GM12878 (cell line): ENCODE results near the gene MCM3AP. TPM values are rescaled to one million over a fixed set of nuclear protein-coding genes. Genes with fewer than 3 reads are reported as not detected.

Experiments used
- ATAC-seq: fragments of 200-7000 bp; cut with Tn5 transposase; 3 replicates; pipeline ENCODE4 v1.9.1; 2020; ENCODE audit warnings: mild to moderate bottlenecking, moderate library complexity
- BruUV-seq: library from RNA; stranded (reverse); fragments of 400-500 nt; replicated peaks from 2 replicates; lab custom pipeline; 2021; lab: Mats Ljungman, UMichigan
- CTCF ChIA-PET: fragments of 300-600 bp; sonication (Branson Sonifier 250); formaldehyde crosslinking; extraction: SDS; loops from one replicate; lab custom pipeline; 2021; ENCODE audit warnings: inconsistent platforms; lab: Yijun Ruan, JAX
- POLR2A ChIA-PET: fragments of 350-600 bp; formaldehyde crosslinking; extraction: SDS; loops from one replicate; lab custom pipeline; 2021; ENCODE audit warnings: inconsistent platforms; lab: Charles Lee
- RAD21 ChIA-PET: fragments of 300-600 bp; sonication (Branson Sonifier 250); formaldehyde crosslinking; loops from one replicate; lab custom pipeline; 2023; ENCODE audit warnings: antibody characterized with exemption; ENCODE audit not compliant: unreplicated experiment; lab: Charles Lee
- SMC1A ChIA-PET: fragments of 300-600 bp; sonication (Branson Sonifier 250); formaldehyde crosslinking; loops from one replicate; lab custom pipeline; 2023; ENCODE audit not compliant: unreplicated experiment, uncharacterized antibody; lab: Charles Lee
- DNase-seq: peaks from one replicate; pipeline ENCODE4 v3.0.0-alpha.2; 2011; ENCODE audit warnings: low read depth, low spot score
- FAIRE-seq: peaks from 3 replicates; lab custom pipeline; 2011; peaks lifted over from hg19 to GRCh38; lab: Jason Lieb, UNC
- H2AFZ ChIP-seq: 2 replicates; pipeline ENCODE4 v1.6.0; 2011; ENCODE audit warnings: low read depth, low read length, control low read depth; ENCODE audit not compliant: control insufficient read depth
- H3K27ac ChIP-seq: 2 replicates; pipeline ENCODE4 v1.5.1; 2011; ENCODE audit warnings: control low read depth; ENCODE audit not compliant: control insufficient read depth, insufficient read depth
- H3K27me3 ChIP-seq, 2 experiments: replicated peaks in 1 of 2; 2 replicates each; pipeline versions ENCODE4 v1.6.0 to v1.6.1; 2011; ENCODE audit warnings: low read length in 1 of 2; ENCODE audit not compliant: control insufficient read depth in 2 of 2, insufficient read depth in 2 of 2
- H3K36me3 ChIP-seq, 2 experiments: 2 replicates each; pipeline ENCODE4 v1.5.1; 2011; ENCODE audit warnings: low read length in 1 of 2; ENCODE audit not compliant: control insufficient read depth in 2 of 2, insufficient read depth in 2 of 2
- H3K4me1 ChIP-seq: 2 replicates; pipeline ENCODE4 v1.6.1; 2011; ENCODE audit warnings: mild to moderate bottlenecking, low read length, moderate library complexity, mixed read lengths; ENCODE audit not compliant: control insufficient read depth, insufficient read depth
- H3K4me2 ChIP-seq: 2 replicates; pipeline ENCODE4 v1.6.0; 2011; ENCODE audit warnings: control low read depth; ENCODE audit not compliant: control insufficient read depth, insufficient read depth
- H3K4me3 ChIP-seq: fragments of 200-600 bp; sonication (generic); 2 replicates; pipeline ENCODE4 v1.5.1; 2016
- H3K79me2 ChIP-seq: 2 replicates; pipeline ENCODE4 v1.6.0; 2011; ENCODE audit warnings: low read length; ENCODE audit not compliant: control insufficient read depth, insufficient read depth
- H3K9ac ChIP-seq: 2 replicates; pipeline ENCODE4 v1.8.0; 2011; ENCODE audit warnings: low read length, control low read depth, mixed read lengths; ENCODE audit not compliant: control insufficient read depth, insufficient read depth
- H3K9me3 ChIP-seq: replicated peaks from 3 replicates; pipeline ENCODE4 v1.5.1; 2011; ENCODE audit warnings: mild to moderate bottlenecking, low read length; ENCODE audit not compliant: control insufficient read depth, insufficient read depth
- H4K20me1 ChIP-seq: 2 replicates; pipeline ENCODE4 v1.6.0; 2011; ENCODE audit not compliant: control insufficient read depth, insufficient read depth
- BRCA1 ChIP-seq: IDR thresholded peaks from 2 replicates; pipeline ENCODE4 v1.6.1; 2011; ENCODE audit warnings: low read depth, low read length, improper control_type of control experiment
- EED ChIP-seq: sonication (generic); IDR thresholded peaks from 2 replicates; pipeline ENCODE4 v1.6.1; 2016; ENCODE audit warnings: antibody characterized with exemption, low read depth
- IRF4 ChIP-seq: IDR thresholded peaks from 2 replicates; pipeline ENCODE4 v1.6.1; 2011; ENCODE audit warnings: low read depth, low read length
- NFYA ChIP-seq: IDR thresholded peaks from 2 replicates; pipeline ENCODE4 v1.6.1; 2011; ENCODE audit warnings: low read depth, mild to moderate bottlenecking, low read length, improper control_type of control experiment, borderline replicate concordance
- WGBS: methylation state at CpG from one replicate; pipeline ENCODE4 v1.1.6; 2016; ENCODE audit warnings: low lambda C conversion rate; ENCODE audit not compliant: insufficient replicate concordance, insufficient coverage; ENCODE audit errors: missing lambda C conversion rate; 5-methylcytosine and 5-hydroxymethylcytosine counted together
- in situ Hi-C: fragments of 300-500 bp; cut with MboI; formaldehyde crosslinking; loops from 9 replicates; pipeline ENCODE4 v1.14.3; 2018; ENCODE audit warnings: mixed read lengths
- intact Hi-C: fragments of 100-400 bp; cut with micrococcal nuclease; formaldehyde crosslinking; loops from one replicate; pipeline ENCODE4 v1.14.2; 2022; ENCODE audit not compliant: unreplicated experiment
- polyA plus RNA-seq, 11 experiments: library from polyadenylated mRNA; depleted of rRNA in 4 of 11; unstranded in 6 of 11; stranded (reverse) in 5 of 11; fragments of >200 nt; fragmentation: Nextera tagmentation in 4 of 11; fragmentation: Illumina TruSeq in 1 of 11; extraction: Ambion mirVana in 4 of 11; extraction: Trizol in 1 of 11; gene quantifications; 1 replicate in 1 of 11; 2 replicates in 10 of 11; pipeline versions ENCODE4 v1.2.1 to v1.2.3, GENCODE V29; 2011 to 2016; ENCODE audit warnings: inconsistent platforms in 2 of 11, missing spikeins in 2 of 11, low read depth in 1 of 11
- total RNA-seq, 4 experiments: library from RNA; depleted of rRNA in 3 of 4; stranded (reverse); fragments of >200 nt in 3 of 4; fragmentation: Illumina TruSeq in 1 of 4; extraction: Trizol in 1 of 4; gene quantifications; 2 replicates each; pipeline versions ENCODE4 v1.2.1 to v1.2.3, GENCODE V29; 2013 to 2021
- TF ChIP-seq, protein P1 (sequence below): fragments of 450-650 bp; IDR thresholded peaks from 2 replicates; pipeline ENCODE4 v1.6.1; 2017; ENCODE audit warnings: mild to moderate bottlenecking
- TF ChIP-seq, protein P2 (sequence below): IDR thresholded peaks from 2 replicates; pipeline ENCODE4 v1.6.1; 2011; ENCODE audit warnings: borderline replicate concordance, low read depth, mild to moderate bottlenecking, moderate library complexity, mixed read lengths, low read length; ENCODE audit not compliant: insufficient read depth; ENCODE audit errors: extremely low read length

MCM3AP gene
- total and polyA plus RNA-seq, 10 of the 15 experiments (the other 5 are each of a cell fraction or from before 2014, with no cell fraction given) = 6.1 to 95.7 (median 47.0) TPM

DNA sequence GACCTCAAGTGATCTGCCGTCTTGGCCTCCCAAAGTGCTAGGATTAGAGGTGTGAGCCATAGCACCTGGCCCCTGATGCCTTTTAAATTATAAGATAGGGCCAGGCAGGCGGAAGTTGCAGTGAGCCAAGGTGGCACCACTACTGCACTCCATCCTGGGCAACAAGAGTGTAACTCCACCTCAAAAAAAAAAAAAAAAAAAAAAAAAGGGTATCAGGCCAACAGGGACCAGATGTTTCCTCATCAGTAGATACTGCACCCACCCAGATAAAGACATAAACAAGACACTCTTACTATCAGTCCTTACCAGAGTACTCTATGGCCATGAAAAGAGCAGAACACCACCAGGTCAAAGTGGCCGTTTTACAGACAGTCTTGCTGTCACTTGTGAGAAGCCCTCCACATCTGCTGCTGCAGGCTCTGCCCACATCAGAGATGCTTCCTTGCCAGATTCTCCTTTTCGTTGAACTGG is 35.0 kb upstream of the MCM3AP start:
- no peak overlapping the region for H3K9ac ChIP-seq
- H3K27me3 ChIP-seq = no peaks in the 10 kb centered on the region
- POLR2A ChIA-PET = no interaction called here
- H3K4me2 ChIP-seq = peak overlapping the region; percentile 63
- no peak overlapping the region for H2AFZ ChIP-seq
- TF ChIP-seq IRF4 (no peak), NFYA (no peak)
- TF ChIP-seq, all 136 proteins: peak for 0
- peaks cover 5% of the 10 kb centered on the region for H3K4me1 ChIP-seq
- H3K79me2 ChIP-seq = peaks cover 46% of the 10 kb centered on the region
- in situ Hi-C loops = no loop called here
- no peak for ATAC-seq
- no peaks in the 10 kb centered on the region for H3K9me3 ChIP-seq
- ChIA-PET RAD21 (no interaction called here), CTCF (no interaction called here), SMC1A (interaction anchor here (1.1 kb wide), 1 partner anchor 177 kb away, joined by 3 read pairs; no protein-coding TSS in a partner anchor)
- intact Hi-C loops = loop anchor here (5.0 kb wide), 2 partner anchors 68 to 137 kb away; partner anchors contain the start of gene DIP2A
- no peak for FAIRE-seq
- WGBS = 66% methylated on average over 4 of the region's 4 CpGs
- H3K4me3 ChIP-seq = peak overlapping the region; percentile 35; the same call in 1 of the 2 replicates
- H3K36me3 ChIP-seq = peaks cover 0 to 3% of the 10 kb centered on the region in 2 experiments; a peak in 1 of 4 replicates
- H4K20me1 ChIP-seq = no peaks in the 10 kb centered on the region
- H3K27ac ChIP-seq = no peak overlapping the region
- no peak for DNase-seq
- BruUV-seq = no TSS peak

DNA sequence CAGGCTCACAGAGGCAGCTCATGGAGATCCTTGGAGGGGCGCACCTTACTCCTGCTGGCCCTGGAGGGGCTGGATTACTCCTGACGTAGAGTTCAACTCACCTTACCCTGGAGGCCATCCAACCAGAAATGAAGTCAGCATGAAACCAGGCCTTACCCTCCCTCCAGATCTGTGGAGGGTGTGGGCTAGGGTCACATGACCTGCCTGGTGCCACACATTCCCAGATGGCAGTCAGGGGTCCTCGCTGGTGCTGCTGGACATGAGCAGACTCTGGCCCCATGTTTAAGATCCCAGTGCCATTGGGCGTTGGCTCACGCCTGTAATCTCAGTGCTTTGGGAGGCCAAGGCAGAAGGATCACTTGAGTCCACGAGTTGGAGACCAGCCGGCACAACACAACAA is 33.8 kb upstream of the MCM3AP start:
- BruUV-seq = no TSS peak
- Histone ChIP-seq H3K4me1 (peaks cover 5% of the 10 kb centered on the region), H3K9me3 (no peaks in the 10 kb centered on the region), H3K4me3 (no peak overlapping the region), H3K79me2 (peaks cover 37% of the 10 kb centered on the region), H4K20me1 (no peaks in the 10 kb centered on the region), H2AFZ (no peak overlapping the region)
- WGBS = 98% methylated on average over 7 of the region's 7 CpGs
- ChIA-PET SMC1A (no interaction called here), RAD21 (no interaction called here)
- DNase-seq (no peak), ATAC-seq (no peak)
- TF ChIP-seq EED = no peak
- TF ChIP-seq, protein P1, sequence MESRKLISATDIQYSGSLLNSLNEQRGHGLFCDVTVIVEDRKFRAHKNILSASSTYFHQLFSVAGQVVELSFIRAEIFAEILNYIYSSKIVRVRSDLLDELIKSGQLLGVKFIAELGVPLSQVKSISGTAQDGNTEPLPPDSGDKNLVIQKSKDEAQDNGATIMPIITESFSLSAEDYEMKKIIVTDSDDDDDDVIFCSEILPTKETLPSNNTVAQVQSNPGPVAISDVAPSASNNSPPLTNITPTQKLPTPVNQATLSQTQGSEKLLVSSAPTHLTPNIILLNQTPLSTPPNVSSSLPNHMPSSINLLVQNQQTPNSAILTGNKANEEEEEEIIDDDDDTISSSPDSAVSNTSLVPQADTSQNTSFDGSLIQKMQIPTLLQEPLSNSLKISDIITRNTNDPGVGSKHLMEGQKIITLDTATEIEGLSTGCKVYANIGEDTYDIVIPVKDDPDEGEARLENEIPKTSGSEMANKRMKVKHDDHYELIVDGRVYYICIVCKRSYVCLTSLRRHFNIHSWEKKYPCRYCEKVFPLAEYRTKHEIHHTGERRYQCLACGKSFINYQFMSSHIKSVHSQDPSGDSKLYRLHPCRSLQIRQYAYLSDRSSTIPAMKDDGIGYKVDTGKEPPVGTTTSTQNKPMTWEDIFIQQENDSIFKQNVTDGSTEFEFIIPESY = no peak
- no peak for TF ChIP-seq BRCA1
- TF ChIP-seq, protein P2, sequence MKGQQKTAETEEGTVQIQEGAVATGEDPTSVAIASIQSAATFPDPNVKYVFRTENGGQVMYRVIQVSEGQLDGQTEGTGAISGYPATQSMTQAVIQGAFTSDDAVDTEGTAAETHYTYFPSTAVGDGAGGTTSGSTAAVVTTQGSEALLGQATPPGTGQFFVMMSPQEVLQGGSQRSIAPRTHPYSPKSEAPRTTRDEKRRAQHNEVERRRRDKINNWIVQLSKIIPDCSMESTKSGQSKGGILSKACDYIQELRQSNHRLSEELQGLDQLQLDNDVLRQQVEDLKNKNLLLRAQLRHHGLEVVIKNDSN = peak; percentile 35
- TF ChIP-seq, all 136 proteins: peak for 1
- Histone ChIP-seq H3K36me3 (peaks cover 0 to 3% of the 10 kb centered on the region in 2 experiments; a peak in 1 of 4 replicates), H3K4me2 (no peak overlapping the region), H3K9ac (no peak overlapping the region), H3K27ac (no peak overlapping the region), H3K27me3 (no peaks in the 10 kb centered on the region)
- FAIRE-seq = no peak
- in situ Hi-C loops = no loop called here
- intact Hi-C loops = no loop called here
- CTCF ChIA-PET = no interaction called here
- POLR2A ChIA-PET = no interaction called here
